VCaP (cell line): ENCODE results near the gene TFEB.
A peak's percentile ranks its signal among the peaks of the same experiment; 100 is the strongest.

Source experiments
- H3K27ac ChIP-seq: fragments of 450-650 bp; 2 replicates; pipeline ENCODE4 v1.5.1; 2017
- CTCF ChIP-seq: fragments of 450-650 bp; conservative IDR thresholded peaks from 2 replicates; pipeline ENCODE4 v1.5.1; 2017; ENCODE audit warnings: mild to moderate bottlenecking, moderate library complexity

Gene TFEB

GRCh38 chr6:41719436-41720261 is 15.8 kb downstream of the TFEB start:
- peak overlapping the region; percentile 56 for H3K27ac ChIP-seq
- TF ChIP-seq CTCF = no peak

GRCh38 chr6:41718828-41719227 is 16.6 kb downstream of the TFEB start:
- peak overlapping the region; percentile 56; the same call in 1 of the 2 replicates for H3K27ac ChIP-seq
- no peak for TF ChIP-seq CTCF

- no peak for TF ChIP-seq CTCF
- no peak overlapping the region for H3K27ac ChIP-seq
These were observed 18.0 kb downstream of the TFEB start for GRCh38 chr6:41717392-41717736.

GRCh38 chr6:41716516-41717391 is 18.7 kb downstream of the TFEB start:
- no peak for TF ChIP-seq CTCF
- no peak overlapping the region for H3K27ac ChIP-seq

GRCh38 chr6:41715795-41716515 is 19.5 kb downstream of the TFEB start:
- no peak overlapping the region for H3K27ac ChIP-seq
- no peak for TF ChIP-seq CTCF

GRCh38 chr6:41714556-41715273 is 20.7 kb downstream of the TFEB start:
- H3K27ac ChIP-seq = no peak overlapping the region

More at GRCh38 chr6:41714556-41715273, 20.7 kb downstream of the TFEB start:
- TF ChIP-seq CTCF = no peak
